ENCODE measurements around the gene TUSC2. TPM values are rescaled to one million over a fixed set of nuclear protein-coding genes. Genes with fewer than 3 reads are reported as not detected.

Gene TUSC2
- total and polyA plus RNA-seq, 7 experiments from 2014 or later = 16.8 to 45.5 (median 21.8) TPM

GRCh38 chr3:50292159-50293078 lies 35.6 kb downstream of the TUSC2 start, which contains the start of gene IFRD2:
TSS of gene IFRD2 (minus strand) at chr3:50292429. CDS start at chr3:50292274, 155 bp downstream.
- ATAC-seq = peak; percentile 99

DNA sequence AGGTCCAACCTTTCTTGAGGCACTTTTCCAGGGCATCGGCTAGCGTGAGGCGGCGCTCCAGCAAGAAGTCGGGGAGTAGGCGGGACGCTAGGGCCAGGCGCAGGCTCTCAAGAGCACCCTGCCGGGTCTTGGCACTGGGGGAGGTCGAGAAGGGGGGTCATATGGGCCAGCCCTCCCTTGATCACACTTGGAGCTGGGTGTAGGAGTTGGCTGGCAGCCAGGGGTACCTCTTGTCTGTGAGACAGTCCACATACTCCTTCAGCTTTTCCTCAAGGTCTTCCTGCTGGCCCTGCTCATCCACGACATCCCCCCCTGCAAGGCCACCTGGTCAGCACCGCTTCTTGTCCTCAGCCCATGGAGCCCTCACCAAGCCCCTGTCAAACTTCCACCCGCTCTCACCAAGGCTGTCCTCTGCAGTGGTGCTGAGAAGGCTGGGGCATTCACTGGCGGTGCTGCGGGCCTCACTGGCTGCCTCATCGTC lies 37.8 kb downstream of the TUSC2 start:
- Mint-ChIP-seq H3K4me3 (peak overlapping the region in 6 of 10 donors; percentile 17 to 85 (median 39)), H3K4me1 (peaks cover 16 to 22% (median 17%) of the 10 kb centered on the region in 7 donors), H3K27ac (no peak overlapping the region), H3K9me3 (no peaks in the 10 kb centered on the region), H3K27me3 (no peaks in the 10 kb centered on the region), H3K36me3 (peaks cover 0 to 9% (median 1%) of the 10 kb centered on the region in 5 donors)
- Histone ChIP-seq H3K4me1 (ENCODE audit: control insufficient read depth in 2 of 2, insufficient read depth in 2 of 2, low read length in 2 of 2) (peaks cover 13 to 16% of the 10 kb centered on the region in 2 donors), H3K27ac (ENCODE audit: low read depth, low read length) (no peak overlapping the region), H3K9me3 (ENCODE audit: control insufficient read depth in 2 of 3, low read length in 3 of 3) (no peaks in the 10 kb centered on the region), H3K27me3 (ENCODE audit: control insufficient read depth in 2 of 2, insufficient read depth in 2 of 2, low read length in 2 of 2) (no peaks in the 10 kb centered on the region), H3K36me3 (ENCODE audit: control insufficient read depth in 2 of 3, insufficient read depth in 3 of 3, low read length in 3 of 3) (peaks cover 0 to 51% (median 9%) of the 10 kb centered on the region in 3 experiments), H3K4me3 (ENCODE audit: low read length) (no peak overlapping the region)
- ATAC-seq (no peak), DNase-seq (no peak)
- ChIA-PET POLR2A (interaction anchor here (1.8 kb wide), 1 partner anchor 10 kb away, joined by 4 read pairs; no protein-coding TSS in a partner anchor), CTCF (no interaction called here)
- intact Hi-C loops (cut with micrococcal nuclease) = loop anchor here (10.0 kb wide), 5 partner anchors 205 to 1815 kb away; partner anchors contain the start of genes DUSP7 (in 1 of the 2), INKA1 (in 1 of the 2), IP6K2 (in 1 of the 2) and RBM5 (in 1 of the 2)

More at GRCh38 chr3:50292159-50293078, 35.6 kb downstream of the TUSC2 start, which contains the start of gene IFRD2:
- H3K27me3 Mint-ChIP-seq = no peaks in the 10 kb centered on the region
- peaks cover 0 to 9% (median 2%) of the 10 kb centered on the region in 5 donors for H3K36me3 Mint-ChIP-seq
- H3K27me3 ChIP-seq (ENCODE audit: control insufficient read depth in 2 of 2, insufficient read depth in 2 of 2, low read length in 2 of 2) = no peaks in the 10 kb centered on the region
- H3K4me1 Mint-ChIP-seq = peaks cover 16 to 22% (median 19%) of the 10 kb centered on the region in 7 donors
- intact Hi-C loops (cut with micrococcal nuclease) = loop anchor here (1.0 to 10.0 kb wide), 17 partner anchors 19 to 1818 kb away; partner anchors contain the start of genes TMEM115 (in 2 of the 2), TUSC2 (in 2 of the 2), DUSP7 (in 1 of the 2) and INKA1 (in 1 of the 2)
- peaks cover 13 to 16% of the 10 kb centered on the region in 2 donors for H3K4me1 ChIP-seq (ENCODE audit: control insufficient read depth in 2 of 2, insufficient read depth in 2 of 2, low read length in 2 of 2)
- no peaks in the 10 kb centered on the region for H3K9me3 Mint-ChIP-seq
- H3K27ac Mint-ChIP-seq = peak within 1 kb of the TSS; percentile 85 to 97 (median 93)
- ChIA-PET POLR2A (interaction anchor here (0.5 to 3.1 kb wide), 12 partner anchors 7 to 1002 kb away, joined by 3 to 18 read pairs (median 3); partner anchors contain the start of genes CYB561D2, GNAI2, HYAL1 and HYAL3), CTCF (interaction anchor here (0.5 to 2.1 kb wide), 8 partner anchors 11 to 164 kb away, joined by 3 to 6 read pairs (median 4); partner anchors contain the start of gene HYAL2)
- DNase-seq = peak; percentile 81 to 97 (median 94)
- H3K9me3 ChIP-seq (ENCODE audit: control insufficient read depth in 2 of 3, low read length in 3 of 3) = no peaks in the 10 kb centered on the region
- peak within 1 kb of the TSS; percentile 79 for H3K27ac ChIP-seq (ENCODE audit: low read depth, low read length)
- H3K4me3 ChIP-seq (ENCODE audit: low read length) = peak within 1 kb of the TSS; percentile 62
- H3K36me3 ChIP-seq (ENCODE audit: control insufficient read depth in 2 of 3, insufficient read depth in 3 of 3, low read length in 3 of 3) = peaks cover 0 to 44% (median 9%) of the 10 kb centered on the region in 3 experiments
- peak within 1 kb of the TSS; percentile 81 to 99 (median 88) for H3K4me3 Mint-ChIP-seq

GRCh38 chr3:50289130-50289529 lies 38.9 kb downstream of the TUSC2 start:
- ChIA-PET CTCF (interaction anchor here (0.7 kb wide), 1 partner anchor 233 kb away, joined by 3 read pairs; no protein-coding TSS in a partner anchor), POLR2A (interaction anchor here (1.8 kb wide), 1 partner anchor 11 kb away, joined by 4 read pairs; no protein-coding TSS in a partner anchor)
- Mint-ChIP-seq H3K27ac (no peak overlapping the region), H3K27me3 (no peaks in the 10 kb centered on the region), H3K9me3 (no peaks in the 10 kb centered on the region), H3K4me1 (peaks cover 16 to 22% (median 17%) of the 10 kb centered on the region in 7 donors), H3K36me3 (peaks cover 0 to 9% (median 1%) of the 10 kb centered on the region in 5 donors), H3K4me3 (peak overlapping the region in 3 of 10 donors; percentile 25 to 77 (median 39))
- intact Hi-C loops (cut with micrococcal nuclease) = no loop called here
- no peaks in the 10 kb centered on the region for H3K9me3 ChIP-seq (ENCODE audit: control insufficient read depth in 2 of 3, low read length in 3 of 3)
- no peak overlapping the region for H3K27ac ChIP-seq (ENCODE audit: low read depth, low read length)
- peaks cover 0 to 51% (median 9%) of the 10 kb centered on the region in 3 experiments for H3K36me3 ChIP-seq (ENCODE audit: control insufficient read depth in 2 of 3, insufficient read depth in 3 of 3, low read length in 3 of 3)
- H3K27me3 ChIP-seq (ENCODE audit: control insufficient read depth in 2 of 2, insufficient read depth in 2 of 2, low read length in 2 of 2) = no peaks in the 10 kb centered on the region
- DNase-seq (no peak), ATAC-seq (no peak)
- no peak overlapping the region for H3K4me3 ChIP-seq (ENCODE audit: low read length)
- peaks cover 13 to 16% of the 10 kb centered on the region in 2 donors for H3K4me1 ChIP-seq (ENCODE audit: control insufficient read depth in 2 of 2, insufficient read depth in 2 of 2, low read length in 2 of 2)

- Histone ChIP-seq H3K4me1 (ENCODE audit: control insufficient read depth in 2 of 2, insufficient read depth in 2 of 2, low read length in 2 of 2) (peaks cover 13 to 16% of the 10 kb centered on the region in 2 donors), H3K27me3 (ENCODE audit: control insufficient read depth in 2 of 2, insufficient read depth in 2 of 2, low read length in 2 of 2) (no peaks in the 10 kb centered on the region), H3K36me3 (ENCODE audit: control insufficient read depth in 2 of 3, insufficient read depth in 3 of 3, low read length in 3 of 3) (peaks cover 0 to 51% (median 9%) of the 10 kb centered on the region in 3 experiments), H3K27ac (ENCODE audit: low read depth, low read length) (no peak overlapping the region), H3K4me3 (ENCODE audit: low read length) (no peak overlapping the region), H3K9me3 (ENCODE audit: control insufficient read depth in 2 of 3, low read length in 3 of 3) (no peaks in the 10 kb centered on the region)
- Mint-ChIP-seq H3K27me3 (no peaks in the 10 kb centered on the region), H3K4me3 (peak overlapping the region in 1 of 10 donors; percentile 41), H3K36me3 (peaks cover 0 to 9% (median 1%) of the 10 kb centered on the region in 5 donors), H3K4me1 (peaks cover 16 to 22% (median 17%) of the 10 kb centered on the region in 7 donors), H3K27ac (no peak overlapping the region), H3K9me3 (no peaks in the 10 kb centered on the region)
- ChIA-PET POLR2A (no interaction called here), CTCF (interaction anchor here (0.7 kb wide), 1 partner anchor 233 kb away, joined by 3 read pairs; no protein-coding TSS in a partner anchor)
- intact Hi-C loops (cut with micrococcal nuclease) = no loop called here
- DNase-seq = no peak
- no peak for ATAC-seq
Observed at GRCh38 chr3:50288387-50289007, 39.5 kb downstream of the TUSC2 start.

DNA sequence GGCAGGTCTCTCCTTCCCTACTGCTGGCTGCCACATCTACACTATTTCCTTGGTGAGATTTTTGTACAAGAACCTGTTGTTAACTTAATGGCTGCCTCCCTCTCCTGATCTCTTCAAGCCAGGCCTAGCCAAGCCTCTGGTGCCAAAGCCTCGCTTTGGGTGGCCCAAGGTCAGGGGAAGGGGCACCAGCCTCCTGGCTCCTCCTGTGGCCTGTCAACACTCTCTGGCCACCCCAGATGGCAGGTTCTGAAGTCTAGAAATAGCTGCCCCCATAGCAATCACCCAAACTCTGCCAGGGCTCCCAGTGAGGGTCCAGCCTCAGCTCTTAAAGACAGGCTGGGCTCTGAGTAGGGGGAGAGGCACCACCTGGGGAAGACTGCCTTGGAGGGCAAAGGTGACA lies 40.8 kb downstream of the TUSC2 start:
- Histone ChIP-seq H3K4me3 (ENCODE audit: low read length) (no peak overlapping the region), H3K9me3 (ENCODE audit: control insufficient read depth in 2 of 3, low read length in 3 of 3) (no peaks in the 10 kb centered on the region), H3K4me1 (ENCODE audit: control insufficient read depth in 2 of 2, insufficient read depth in 2 of 2, low read length in 2 of 2) (peaks cover 7 to 10% of the 10 kb centered on the region in 2 donors), H3K36me3 (ENCODE audit: control insufficient read depth in 2 of 3, insufficient read depth in 3 of 3, low read length in 3 of 3) (peaks cover 0 to 51% (median 9%) of the 10 kb centered on the region in 3 experiments), H3K27ac (ENCODE audit: low read depth, low read length) (no peak overlapping the region), H3K27me3 (ENCODE audit: control insufficient read depth in 2 of 2, insufficient read depth in 2 of 2, low read length in 2 of 2) (no peaks in the 10 kb centered on the region)
- H3K36me3 Mint-ChIP-seq = peaks cover 0 to 9% (median 1%) of the 10 kb centered on the region in 5 donors
- H3K27me3 Mint-ChIP-seq = no peaks in the 10 kb centered on the region
- POLR2A ChIA-PET = no interaction called here
- CTCF ChIA-PET = no interaction called here
- intact Hi-C loops (cut with micrococcal nuclease) = no loop called here
- ATAC-seq (no peak), DNase-seq (no peak)
- peak overlapping the region in 1 of 10 donors; percentile 61 for H3K4me3 Mint-ChIP-seq
- H3K4me1 Mint-ChIP-seq = peaks cover 6 to 13% (median 9%) of the 10 kb centered on the region in 7 donors
- H3K27ac Mint-ChIP-seq = peak overlapping the region in 2 of 9 donors; percentile 41 to 54
- no peaks in the 10 kb centered on the region for H3K9me3 Mint-ChIP-seq

All from naive thymus-derived CD4-positive, alpha-beta T cell (primary cell).